Measurements from ENCODE around the gene SEC24B. TPM values are rescaled to one million over a fixed set of nuclear protein-coding genes. Genes with fewer than 3 reads are reported as not detected.
"Not testable (repeated sequence)": the region's sequence is repeated elsewhere in the genome, so short reads cannot be mapped to it uniquely, and the experiment has no call there.

The SEC24B gene
- total RNA-seq, 1 donor from 2014 or later, result 32.7 TPM

DNA sequence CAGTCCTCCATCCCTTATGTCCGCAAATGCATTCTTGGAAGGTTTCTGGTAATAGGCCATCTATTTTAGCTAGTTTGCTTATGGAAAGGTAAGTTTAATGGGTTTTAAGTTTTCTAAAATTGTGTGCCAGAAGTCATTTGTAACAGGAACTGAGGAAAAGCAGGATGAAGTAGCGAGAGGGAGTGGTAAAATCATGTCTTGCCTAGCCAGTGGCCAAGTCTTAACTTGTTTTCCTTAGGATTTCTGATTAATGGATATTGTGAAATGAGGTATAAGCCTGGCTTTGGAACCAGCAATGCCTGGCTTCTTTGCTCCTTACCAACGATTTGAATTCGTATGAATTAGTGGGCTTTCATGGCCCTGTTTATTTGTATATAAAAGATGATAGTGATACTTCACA, 7.3 kb downstream of the SEC24B start:
- Mint-ChIP-seq H3K4me1 (ENCODE audit: low read depth) (peaks cover 68% of the 10 kb centered on the region), H3K36me3 (ENCODE audit: low read depth) (peaks cover under 1% of the 10 kb centered on the region), H3K27me3 (ENCODE audit: low read depth) (no peaks in the 10 kb centered on the region), H3K9me3 (ENCODE audit: low read depth) (peaks cover under 1% of the 10 kb centered on the region), H3K4me3 (ENCODE audit: unreplicated experiment) (no peak overlapping the region), H3K27ac (ENCODE audit: unreplicated experiment) (no peak overlapping the region)
- no peak for DNase-seq (ENCODE audit: low spot score)
- TF ChIP-seq, protein P1, sequence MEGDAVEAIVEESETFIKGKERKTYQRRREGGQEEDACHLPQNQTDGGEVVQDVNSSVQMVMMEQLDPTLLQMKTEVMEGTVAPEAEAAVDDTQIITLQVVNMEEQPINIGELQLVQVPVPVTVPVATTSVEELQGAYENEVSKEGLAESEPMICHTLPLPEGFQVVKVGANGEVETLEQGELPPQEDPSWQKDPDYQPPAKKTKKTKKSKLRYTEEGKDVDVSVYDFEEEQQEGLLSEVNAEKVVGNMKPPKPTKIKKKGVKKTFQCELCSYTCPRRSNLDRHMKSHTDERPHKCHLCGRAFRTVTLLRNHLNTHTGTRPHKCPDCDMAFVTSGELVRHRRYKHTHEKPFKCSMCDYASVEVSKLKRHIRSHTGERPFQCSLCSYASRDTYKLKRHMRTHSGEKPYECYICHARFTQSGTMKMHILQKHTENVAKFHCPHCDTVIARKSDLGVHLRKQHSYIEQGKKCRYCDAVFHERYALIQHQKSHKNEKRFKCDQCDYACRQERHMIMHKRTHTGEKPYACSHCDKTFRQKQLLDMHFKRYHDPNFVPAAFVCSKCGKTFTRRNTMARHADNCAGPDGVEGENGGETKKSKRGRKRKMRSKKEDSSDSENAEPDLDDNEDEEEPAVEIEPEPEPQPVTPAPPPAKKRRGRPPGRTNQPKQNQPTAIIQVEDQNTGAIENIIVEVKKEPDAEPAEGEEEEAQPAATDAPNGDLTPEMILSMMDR (IDR thresholded peaks at IDR 0.05), result no peak

DNA sequence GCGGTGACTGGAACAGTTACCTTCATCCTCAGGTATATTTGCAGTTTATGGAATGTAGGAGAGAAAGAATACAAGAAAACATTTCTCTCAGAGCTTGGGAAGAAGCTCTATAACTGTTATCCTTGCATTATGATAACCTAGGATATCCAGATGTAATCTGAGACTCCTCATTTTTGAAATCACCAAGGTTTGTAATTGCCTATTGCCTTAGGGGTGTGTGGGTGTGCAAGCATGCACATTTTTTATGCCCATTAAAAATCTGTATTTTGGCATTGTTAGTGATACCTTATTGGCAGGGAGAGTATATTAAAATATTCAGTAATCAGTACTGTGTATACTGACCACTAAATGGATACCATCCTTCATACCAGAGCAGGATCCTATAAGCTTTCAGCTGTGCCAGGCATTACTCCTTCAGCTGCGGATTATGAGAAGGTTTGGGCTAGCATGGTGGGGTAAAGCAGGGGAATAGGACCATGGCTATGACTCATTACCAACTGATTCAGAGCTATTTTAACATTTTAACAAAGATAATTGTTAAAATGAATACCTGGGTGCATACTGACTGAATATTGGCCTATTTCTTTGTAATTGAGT, 8.3 kb downstream of the SEC24B start:
- Mint-ChIP-seq H3K36me3 (ENCODE audit: low read depth) (peaks cover 7% of the 10 kb centered on the region), H3K9me3 (ENCODE audit: low read depth) (peaks cover 5% of the 10 kb centered on the region), H3K27me3 (ENCODE audit: low read depth) (no peaks in the 10 kb centered on the region), H3K4me3 (ENCODE audit: unreplicated experiment) (no peak overlapping the region), H3K4me1 (ENCODE audit: low read depth) (peaks cover 58% of the 10 kb centered on the region), H3K27ac (ENCODE audit: unreplicated experiment) (no peak overlapping the region)
- no peak for DNase-seq (ENCODE audit: low spot score)
- TF ChIP-seq, protein P1 (IDR thresholded peaks at IDR 0.05), result no peak

DNA sequence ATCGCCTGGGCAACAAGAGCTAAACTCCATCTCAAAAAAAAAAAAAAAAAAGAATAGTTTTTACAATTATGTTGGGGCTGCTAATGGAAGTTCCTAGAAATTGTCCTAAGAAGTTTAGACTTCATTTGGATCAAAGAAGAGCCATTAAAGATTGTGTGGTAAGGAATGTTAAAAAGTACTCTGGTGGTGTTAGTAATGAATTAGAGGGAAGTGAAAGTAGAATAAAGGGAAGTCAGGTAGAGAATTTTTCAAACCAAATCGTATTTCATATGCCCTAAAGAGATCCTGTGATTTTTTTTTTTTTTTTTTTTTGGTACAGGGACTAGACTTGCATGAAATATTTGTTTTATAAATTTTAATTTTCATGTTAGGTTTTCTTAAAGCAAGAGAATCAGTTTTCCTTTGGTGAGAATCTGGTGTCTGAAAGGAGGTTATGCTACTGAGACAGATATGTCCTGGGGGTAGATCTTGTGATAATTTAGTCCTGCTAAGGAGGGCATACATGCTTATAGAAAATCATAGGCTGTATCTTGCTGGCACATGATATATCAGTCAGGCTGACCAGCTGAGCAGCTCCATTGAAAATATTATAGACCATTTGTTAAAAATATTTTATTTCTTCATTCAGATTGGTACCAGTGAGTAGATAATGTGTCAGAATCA, 10.7 kb downstream of the SEC24B start:
- H3K27ac Mint-ChIP-seq (ENCODE audit: unreplicated experiment), result no peak overlapping the region
- H3K4me1 Mint-ChIP-seq (ENCODE audit: low read depth), result peaks cover 47% of the 10 kb centered on the region
- H3K27me3 Mint-ChIP-seq (ENCODE audit: low read depth), result no peaks in the 10 kb centered on the region
- peaks cover 7% of the 10 kb centered on the region for H3K36me3 Mint-ChIP-seq (ENCODE audit: low read depth)
- TF ChIP-seq, protein P1 (IDR thresholded peaks at IDR 0.05), result no peak
- H3K4me3 Mint-ChIP-seq (ENCODE audit: unreplicated experiment), result no peak overlapping the region
- DNase-seq (ENCODE audit: low spot score), result no peak
- peaks cover 5% of the 10 kb centered on the region for H3K9me3 Mint-ChIP-seq (ENCODE audit: low read depth)

DNA sequence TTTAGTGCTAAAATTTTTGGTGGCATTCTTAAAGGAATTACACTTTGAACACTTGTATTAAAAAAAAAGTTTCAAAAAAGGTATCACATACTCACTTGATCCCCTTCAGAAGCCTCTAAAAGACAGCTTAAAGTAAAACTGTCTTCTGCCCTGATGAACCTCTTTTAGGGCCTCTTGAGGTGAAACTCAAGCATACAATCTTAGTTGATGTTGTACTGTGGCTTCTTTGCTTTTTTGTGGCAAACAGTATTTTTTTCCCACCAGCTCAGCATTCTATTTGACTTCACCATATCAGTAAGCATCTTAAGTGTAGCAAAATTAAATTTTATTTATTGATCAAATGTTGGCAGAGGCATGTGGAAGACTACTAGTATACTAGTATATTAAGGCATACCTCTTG, 13.7 kb downstream of the SEC24B start:
- H3K9me3 Mint-ChIP-seq (ENCODE audit: low read depth), result peaks cover 5% of the 10 kb centered on the region
- H3K36me3 Mint-ChIP-seq (ENCODE audit: low read depth), result peaks cover 13% of the 10 kb centered on the region
- no peak for DNase-seq (ENCODE audit: low spot score)
- no peak overlapping the region for H3K4me3 Mint-ChIP-seq (ENCODE audit: unreplicated experiment)
- no peak overlapping the region for H3K27ac Mint-ChIP-seq (ENCODE audit: unreplicated experiment)
- no peaks in the 10 kb centered on the region for H3K27me3 Mint-ChIP-seq (ENCODE audit: low read depth)
- TF ChIP-seq, protein P1 (IDR thresholded peaks at IDR 0.05), result no peak
- H3K4me1 Mint-ChIP-seq (ENCODE audit: low read depth), result peaks cover 24% of the 10 kb centered on the region

DNA sequence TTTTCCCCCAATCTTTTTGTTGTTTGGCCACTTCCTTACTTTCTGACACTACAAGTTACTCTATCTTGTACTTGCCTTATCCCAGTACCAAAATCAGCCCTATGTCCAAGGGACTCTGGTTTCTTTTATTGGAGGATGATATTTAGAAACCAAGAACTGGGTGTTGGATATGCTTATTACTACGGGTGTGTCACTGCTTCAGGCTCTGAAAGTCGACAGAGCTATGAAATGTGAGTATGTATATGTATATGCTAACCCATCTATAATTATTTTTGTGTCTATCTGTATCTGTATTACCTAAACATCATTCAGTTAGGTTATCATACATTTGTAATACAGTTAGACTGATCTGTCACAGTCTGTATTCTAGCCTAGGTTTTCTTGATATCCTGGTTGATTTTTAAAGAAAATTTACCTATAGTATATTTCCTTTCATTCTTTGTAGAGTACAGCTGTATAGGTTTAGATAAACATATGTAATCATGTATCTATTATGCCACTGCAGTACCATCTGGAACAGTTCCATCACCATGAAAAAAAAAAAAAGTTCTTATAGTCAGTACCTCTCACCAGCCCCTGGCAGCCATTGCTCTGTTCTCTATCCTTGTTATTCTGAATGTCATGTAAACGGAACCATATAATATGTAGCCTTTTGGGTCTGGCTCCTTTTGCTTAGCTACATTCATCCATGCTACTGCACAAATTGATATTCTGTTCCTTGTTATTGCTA, 18.1 kb downstream of the SEC24B start:
- TF ChIP-seq, protein P1 (IDR thresholded peaks at IDR 0.05), result no peak
- Mint-ChIP-seq H3K4me1 (ENCODE audit: low read depth) (peaks cover 25% of the 10 kb centered on the region), H3K36me3 (ENCODE audit: low read depth) (peaks cover 9% of the 10 kb centered on the region), H3K27me3 (ENCODE audit: low read depth) (no peaks in the 10 kb centered on the region), H3K27ac (ENCODE audit: unreplicated experiment) (no peak overlapping the region), H3K9me3 (ENCODE audit: low read depth) (no peaks in the 10 kb centered on the region), H3K4me3 (ENCODE audit: unreplicated experiment) (no peak overlapping the region)
- no peak for DNase-seq (ENCODE audit: low spot score)

DNA sequence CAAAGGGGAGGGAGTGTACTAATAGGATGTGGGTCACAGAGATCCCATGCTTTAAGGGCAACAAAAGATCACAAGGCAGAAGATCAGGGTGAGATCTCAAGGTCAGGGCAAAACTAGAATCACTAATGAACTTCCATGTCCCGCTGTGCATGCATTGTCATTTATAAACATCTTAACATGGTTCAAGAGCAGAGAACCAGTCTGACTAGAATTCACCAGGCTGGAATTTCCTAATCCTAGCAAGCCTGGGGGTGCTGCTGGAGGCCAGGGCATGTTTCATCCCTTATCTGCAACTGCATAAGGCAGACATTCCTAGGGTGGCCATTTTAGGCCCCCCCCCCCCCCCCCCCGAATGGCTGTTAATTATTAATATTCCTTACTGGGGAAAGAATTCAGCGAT, 19.5 kb downstream of the SEC24B start:
- DNase-seq (ENCODE audit: low spot score); H3K4me3 Mint-ChIP-seq (ENCODE audit: unreplicated experiment); H3K27me3 Mint-ChIP-seq (ENCODE audit: low read depth); H3K27ac Mint-ChIP-seq (ENCODE audit: unreplicated experiment); H3K9me3 Mint-ChIP-seq (ENCODE audit: low read depth); H3K36me3 Mint-ChIP-seq (ENCODE audit: low read depth): not testable (repeated sequence)
- peaks cover 25% of the 10 kb centered on the region for H3K4me1 Mint-ChIP-seq (ENCODE audit: low read depth)

Measured in chondrocyte (in vitro differentiated cells).